HepG2 (cell line): Measurements from ENCODE around the gene CLCNKA. TPM values are rescaled to one million over a fixed set of nuclear protein-coding genes. Genes with fewer than 3 reads are reported as not detected.

Experiments
- ATAC-seq: fragments of 200-7000 bp; cut with Tn5 transposase; 3 replicates; pipeline ENCODE4 v1.9.1; 2020; ENCODE audit warnings: mild to moderate bottlenecking, moderate library complexity
- BruUV-seq: library from RNA; stranded (reverse); fragments of 400-500 nt; replicated peaks from 2 replicates; lab custom pipeline; 2021; lab: Mats Ljungman, UMichigan
- CTCF ChIA-PET: fragments of 300-600 bp; formaldehyde crosslinking; extraction: SDS; loops from one replicate; lab custom pipeline; 2021; ENCODE audit warnings: low total read pairs, inconsistent platforms, low intra/inter-chr PET ratio; lab: Yijun Ruan, JAX
- POLR2A ChIA-PET: fragments of 350-600 bp; sonication (Branson Sonifier 250); formaldehyde crosslinking; loops from one replicate; lab custom pipeline; 2020; ENCODE audit warnings: antibody characterized with exemption, inconsistent platforms; lab: Yijun Ruan, JAX
- DNase-seq: peaks from one replicate; pipeline ENCODE4 v3.0.0-alpha.2; 2015; ENCODE audit warnings: low spot score
- FAIRE-seq: peaks from 3 replicates; lab custom pipeline; 2011; peaks lifted over from hg19 to GRCh38; lab: Jason Lieb, UNC
- H2AFZ ChIP-seq: one replicate; pipeline ENCODE4 v1.6.1; 2011; ENCODE audit warnings: low read length, inconsistent platforms
- H3K27ac ChIP-seq: fragments of 300-600 bp; 3 replicates; pipeline ENCODE4 v1.8.0; 2011; ENCODE audit warnings: mixed run types, mild to moderate bottlenecking, mixed read lengths, low read length, inconsistent platforms; ENCODE audit not compliant: insufficient read depth; ENCODE audit errors: extremely low read length
- H3K27me3 ChIP-seq, 2 experiments: fragments of 200-600 bp in 1 of 2; 2 replicates in 1 of 2; 3 replicates in 1 of 2; pipeline versions ENCODE4 v1.6.0 to v1.8.0; 2011; ENCODE audit warnings: low read length in 2 of 2, mild to moderate bottlenecking in 2 of 2, moderate library complexity in 2 of 2, inconsistent platforms in 1 of 2; ENCODE audit not compliant: insufficient read depth in 2 of 2, control insufficient read depth in 1 of 2
- H3K36me3 ChIP-seq, 2 experiments: fragments of 200-600 bp in 1 of 2; replicated peaks in 1 of 2; 2 replicates in 1 of 2; 3 replicates in 1 of 2; pipeline versions ENCODE4 v1.5.1 to v1.8.0; 2011; ENCODE audit warnings: low read length in 2 of 2, inconsistent platforms in 1 of 2; ENCODE audit not compliant: insufficient read depth in 2 of 2, control insufficient read depth in 1 of 2
- H3K4me1 ChIP-seq: 2 replicates; pipeline ENCODE4 v1.5.1; 2012; ENCODE audit warnings: low read length, inconsistent platforms; ENCODE audit not compliant: insufficient read depth
- H3K4me2 ChIP-seq: 2 replicates; pipeline ENCODE4 v1.6.0; 2011; ENCODE audit warnings: low read depth, low read length, inconsistent platforms
- H3K4me3 ChIP-seq, 3 experiments: fragments of 200-600 bp in 1 of 3; sonication (generic), shearing (Covaris generic) in 1 of 3; replicated peaks in 1 of 3; 2 replicates each; pipeline ENCODE4 v1.5.1; 2011 to 2016; ENCODE audit warnings: low read length in 3 of 3, inconsistent platforms in 2 of 3, low read depth in 2 of 3, mild to moderate bottlenecking in 2 of 3, control low read depth in 1 of 3, mixed read lengths in 1 of 3; ENCODE audit not compliant: insufficient read depth in 1 of 3
- H3K79me2 ChIP-seq: one replicate; pipeline ENCODE4 v1.6.1; 2011; ENCODE audit warnings: low read length, inconsistent platforms; ENCODE audit not compliant: insufficient read depth
- H3K9ac ChIP-seq: 2 replicates; pipeline ENCODE4 v1.6.0; 2011; ENCODE audit warnings: mild to moderate bottlenecking, low read depth, low read length, inconsistent platforms; ENCODE audit not compliant: insufficient read depth
- H3K9me3 ChIP-seq: 2 replicates; pipeline ENCODE4 v1.5.1; 2012; ENCODE audit warnings: mild to moderate bottlenecking, low read length
- H4K20me1 ChIP-seq: 2 replicates; pipeline ENCODE4 v1.6.0; 2011; ENCODE audit warnings: inconsistent platforms, mild to moderate bottlenecking, low read length, moderate library complexity; ENCODE audit not compliant: insufficient read depth
- CENPT ChIP-seq: sonication (generic); formaldehyde crosslinking; IDR thresholded peaks from 2 replicates; pipeline ENCODE4 v1.8.0; 2022; ENCODE audit warnings: low read depth, mild to moderate bottlenecking, moderate library complexity, missing genetic modification reagents
- GABPB1 ChIP-seq: IDR thresholded peaks from 2 replicates; pipeline ENCODE4 v1.6.1; 2016; ENCODE audit warnings: mild to moderate bottlenecking, missing genetic modification reagents, moderate library complexity, missing compliant biosample characterization
- GATA4 ChIP-seq: sonication (generic); IDR thresholded peaks from 2 replicates; pipeline ENCODE4 v1.6.1; 2016; ENCODE audit warnings: antibody characterized with exemption, low read depth, borderline replicate concordance
- LCORL ChIP-seq, 2 experiments: fragments of 450-650 bp in 1 of 2; sonication (generic) in 1 of 2; formaldehyde crosslinking in 1 of 2; IDR thresholded peaks; 2 replicates each; pipeline versions ENCODE4 v1.5.0 to v1.6.1; 2017 to 2020; ENCODE audit warnings: antibody characterized with exemption in 1 of 2, missing genetic modification reagents in 1 of 2
- ZKSCAN1 ChIP-seq: fragments of 150-350 bp; IDR thresholded peaks from 2 replicates; pipeline ENCODE4 v1.6.1; 2014; ENCODE audit warnings: low read length
- ZNF264 ChIP-seq: sonication (generic); formaldehyde crosslinking; IDR thresholded peaks from 2 replicates; pipeline ENCODE4 v1.4.0; 2020; ENCODE audit warnings: missing genetic modification reagents
- WGBS: methylation state at CpG from one replicate; pipeline ENCODE4 v1.1.6; 2017; ENCODE audit warnings: low lambda C conversion rate; 5-methylcytosine and 5-hydroxymethylcytosine counted together
- in situ Hi-C: cut with HindIII; loops from 2 replicates; pipeline ENCODE4 v1.10.0; 2017; ENCODE audit warnings: low pct_unique_long_range_greater_than_20kb; ENCODE audit not compliant: extremely low pct_ligation_motif_present
- intact Hi-C: fragments of 100-400 bp; cut with micrococcal nuclease; formaldehyde crosslinking; loops from one replicate; pipeline ENCODE4 v1.10.0; 2022; ENCODE audit not compliant: unreplicated experiment
- polyA plus RNA-seq, 8 experiments: library from polyadenylated mRNA; depleted of rRNA in 3 of 8; stranded (reverse) in 7 of 8; unstranded in 1 of 8; fragments of >200 nt; fragmentation: Illumina TruSeq in 4 of 8; extraction: Trizol in 4 of 8; gene quantifications; 2 replicates each; pipeline versions ENCODE4 v1.2.1 to v1.2.3, GENCODE V29; 2011 to 2016; ENCODE audit warnings: low read depth in 4 of 8, missing spikeins in 1 of 8, mixed read lengths in 1 of 8; ENCODE audit not compliant: insufficient read depth in 1 of 8
- total RNA-seq, 5 experiments: library from RNA; depleted of rRNA; stranded (reverse); fragments of >200 nt; fragmentation: Illumina TruSeq; extraction: Trizol; gene quantifications; 2 replicates each; pipeline ENCODE4 v1.2.3, GENCODE V29; 2016; ENCODE audit warnings: low read depth in 1 of 5
- TF ChIP-seq, protein P1 (sequence below): sonication (generic); formaldehyde crosslinking; IDR thresholded peaks from 2 replicates; pipeline ENCODE4 v1.4.0; 2020; ENCODE audit warnings: missing genetic modification reagents, borderline replicate concordance

CLCNKA gene
- total and polyA plus RNA-seq, 2 of the 13 experiments (the other 11 are each of a cell fraction or from before 2014, with no cell fraction given) = 0.03 TPM; not detected in 1

DNA sequence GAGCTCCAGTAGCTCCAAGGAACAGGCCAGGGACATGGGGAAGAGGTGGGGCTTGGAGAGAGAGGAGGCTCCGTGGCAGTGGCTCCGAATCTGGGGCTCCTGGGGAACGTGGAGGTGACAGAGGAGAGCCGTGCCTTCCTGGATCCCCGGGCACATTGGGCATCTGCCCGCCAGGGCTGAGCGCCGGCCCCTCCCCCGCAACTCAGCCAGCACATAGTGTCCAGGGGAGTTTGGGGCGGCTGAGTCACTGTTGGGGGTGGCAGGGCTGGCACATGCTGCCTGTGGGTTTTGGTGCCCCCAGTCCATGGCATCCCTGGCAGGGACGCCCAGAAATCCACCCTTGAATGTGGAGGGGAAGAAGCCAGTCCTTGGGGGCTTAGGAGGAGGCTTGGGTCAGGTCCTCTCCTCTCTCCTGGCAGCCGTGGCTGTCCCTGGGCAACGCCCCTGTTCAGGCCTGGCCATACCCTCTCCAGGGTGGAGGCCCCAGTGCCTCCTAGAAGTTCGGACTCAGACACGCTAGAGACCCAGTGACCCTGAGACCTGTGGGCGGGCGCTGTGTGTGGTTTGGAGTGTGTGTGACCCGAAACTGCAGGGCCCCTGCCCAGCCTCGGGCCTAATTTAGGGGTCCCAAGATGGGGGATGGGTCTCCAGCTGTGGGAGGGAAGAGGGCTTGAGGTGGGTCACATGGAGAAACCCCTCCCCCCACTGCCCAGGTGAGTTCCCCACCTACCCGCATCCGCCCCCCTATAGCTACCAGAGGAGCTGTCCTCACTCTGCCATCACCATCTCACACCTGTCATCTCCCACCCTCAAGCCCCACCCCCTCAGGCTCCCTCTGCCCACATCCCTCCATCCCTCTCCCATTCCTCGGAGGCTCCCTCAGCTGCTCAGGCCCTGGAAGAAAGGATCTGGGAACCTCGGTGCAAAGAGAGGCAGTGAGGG lies 5.6 kb upstream of the CLCNKA start (continued):
- TF ChIP-seq, protein P1, sequence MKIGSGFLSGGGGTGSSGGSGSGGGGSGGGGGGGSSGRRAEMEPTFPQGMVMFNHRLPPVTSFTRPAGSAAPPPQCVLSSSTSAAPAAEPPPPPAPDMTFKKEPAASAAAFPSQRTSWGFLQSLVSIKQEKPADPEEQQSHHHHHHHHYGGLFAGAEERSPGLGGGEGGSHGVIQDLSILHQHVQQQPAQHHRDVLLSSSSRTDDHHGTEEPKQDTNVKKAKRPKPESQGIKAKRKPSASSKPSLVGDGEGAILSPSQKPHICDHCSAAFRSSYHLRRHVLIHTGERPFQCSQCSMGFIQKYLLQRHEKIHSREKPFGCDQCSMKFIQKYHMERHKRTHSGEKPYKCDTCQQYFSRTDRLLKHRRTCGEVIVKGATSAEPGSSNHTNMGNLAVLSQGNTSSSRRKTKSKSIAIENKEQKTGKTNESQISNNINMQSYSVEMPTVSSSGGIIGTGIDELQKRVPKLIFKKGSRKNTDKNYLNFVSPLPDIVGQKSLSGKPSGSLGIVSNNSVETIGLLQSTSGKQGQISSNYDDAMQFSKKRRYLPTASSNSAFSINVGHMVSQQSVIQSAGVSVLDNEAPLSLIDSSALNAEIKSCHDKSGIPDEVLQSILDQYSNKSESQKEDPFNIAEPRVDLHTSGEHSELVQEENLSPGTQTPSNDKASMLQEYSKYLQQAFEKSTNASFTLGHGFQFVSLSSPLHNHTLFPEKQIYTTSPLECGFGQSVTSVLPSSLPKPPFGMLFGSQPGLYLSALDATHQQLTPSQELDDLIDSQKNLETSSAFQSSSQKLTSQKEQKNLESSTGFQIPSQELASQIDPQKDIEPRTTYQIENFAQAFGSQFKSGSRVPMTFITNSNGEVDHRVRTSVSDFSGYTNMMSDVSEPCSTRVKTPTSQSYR = peak; percentile 15; the same call in 1 of the 2 replicates
- TF ChIP-seq CENPT (CRISPR knock-in tag) = no peak

DNA sequence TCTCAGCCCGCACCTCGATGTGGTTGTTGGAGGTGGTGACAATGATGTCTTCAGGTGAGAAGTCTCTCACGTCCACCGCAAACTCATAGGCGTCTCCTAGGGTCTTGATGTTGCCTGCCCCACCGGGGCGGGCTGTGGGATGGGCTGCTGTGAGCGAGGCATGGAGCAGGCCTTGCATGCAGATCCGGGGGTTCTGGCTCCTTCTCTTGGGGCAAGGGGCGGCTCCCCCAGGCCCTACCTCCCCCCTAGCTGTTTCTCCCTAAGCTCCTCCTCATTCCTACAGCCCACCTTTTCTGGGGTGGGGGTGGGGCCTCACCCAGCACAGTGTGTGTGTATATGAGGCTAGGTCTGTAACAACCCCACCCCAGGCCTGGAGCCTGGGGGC lies 4.8 kb upstream of the CLCNKA start:
- DNase-seq (no peak), ATAC-seq (no peak; the same call in 2 of the 3 replicates), FAIRE-seq (no peak)
- H3K4me3 ChIP-seq = peak overlapping the region in 1 of 3 experiments; percentile 65; a peak in 1 of 6 replicates
- TF ChIP-seq LCORL (IDR thresholded peaks at IDR 0.05) (no peak), LCORL (CRISPR knock-in tag; IDR thresholded peaks at IDR 0.05) (no peak), GATA4 (no peak), ZKSCAN1 (no peak), GABPB1 (CRISPR knock-in tag) (no peak), ZNF264 (CRISPR knock-in tag) (no peak)
- H2AFZ ChIP-seq = no peak overlapping the region
- no peaks in the 10 kb centered on the region for H3K9me3 ChIP-seq
- peaks cover 81% of the 10 kb centered on the region for H3K4me1 ChIP-seq
- in situ Hi-C loops (no loop called here), intact Hi-C loops (no loop called here)
- H3K36me3 ChIP-seq = no peaks in the 10 kb centered on the region
- no peaks in the 10 kb centered on the region for H3K79me2 ChIP-seq
- POLR2A ChIA-PET = no interaction called here
- no peak overlapping the region for H3K27ac ChIP-seq
- H3K27me3 ChIP-seq = peaks cover 12 to 84% of the 10 kb centered on the region in 2 experiments; a peak in 4 of 5 replicates
- CTCF ChIA-PET = no interaction called here
- no peaks in the 10 kb centered on the region for H4K20me1 ChIP-seq
- no peak overlapping the region for H3K9ac ChIP-seq
- 20% methylated on average over 4 of the region's 10 CpGs for WGBS
- peak overlapping the region; percentile 73 for H3K4me2 ChIP-seq
- no TSS peak for BruUV-seq
